ENCODE measurements around the gene ACTL8.

The ACTL8 gene

GRCh38 chr1:17770983-17771382 is 15.8 kb downstream of the ACTL8 start:
- no peak for DNase-seq

DNA sequence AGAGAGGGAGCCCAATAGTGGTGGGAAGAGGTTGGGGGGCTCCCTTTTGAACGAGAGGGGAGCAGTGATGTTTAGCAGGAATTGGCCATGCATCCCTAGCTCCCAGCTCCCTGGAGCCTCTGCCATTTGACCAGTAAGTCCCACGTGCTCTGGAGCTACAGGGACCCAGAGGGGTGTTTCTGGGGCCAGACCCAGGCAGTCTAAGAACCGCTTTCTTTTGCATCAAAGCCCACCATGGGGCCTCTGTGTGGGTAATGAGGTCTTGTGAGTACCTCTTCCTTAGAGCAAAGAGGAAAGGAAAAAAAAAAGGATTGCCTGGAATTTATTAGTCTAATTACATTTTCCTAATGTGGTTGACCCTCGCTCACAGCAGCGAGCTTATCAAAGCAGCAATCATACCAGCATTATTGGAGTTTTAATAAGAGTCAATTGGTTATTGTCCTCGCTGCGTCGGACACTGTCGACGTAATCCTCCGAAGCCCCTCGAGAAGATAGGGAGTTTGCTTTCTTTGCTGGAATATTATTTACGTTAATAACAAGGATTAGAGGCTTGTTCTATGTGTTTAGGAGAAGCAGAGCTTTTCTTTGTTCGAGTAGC is 17.6 kb downstream of the ACTL8 start:
- DNase-seq, result no peak

DNA sequence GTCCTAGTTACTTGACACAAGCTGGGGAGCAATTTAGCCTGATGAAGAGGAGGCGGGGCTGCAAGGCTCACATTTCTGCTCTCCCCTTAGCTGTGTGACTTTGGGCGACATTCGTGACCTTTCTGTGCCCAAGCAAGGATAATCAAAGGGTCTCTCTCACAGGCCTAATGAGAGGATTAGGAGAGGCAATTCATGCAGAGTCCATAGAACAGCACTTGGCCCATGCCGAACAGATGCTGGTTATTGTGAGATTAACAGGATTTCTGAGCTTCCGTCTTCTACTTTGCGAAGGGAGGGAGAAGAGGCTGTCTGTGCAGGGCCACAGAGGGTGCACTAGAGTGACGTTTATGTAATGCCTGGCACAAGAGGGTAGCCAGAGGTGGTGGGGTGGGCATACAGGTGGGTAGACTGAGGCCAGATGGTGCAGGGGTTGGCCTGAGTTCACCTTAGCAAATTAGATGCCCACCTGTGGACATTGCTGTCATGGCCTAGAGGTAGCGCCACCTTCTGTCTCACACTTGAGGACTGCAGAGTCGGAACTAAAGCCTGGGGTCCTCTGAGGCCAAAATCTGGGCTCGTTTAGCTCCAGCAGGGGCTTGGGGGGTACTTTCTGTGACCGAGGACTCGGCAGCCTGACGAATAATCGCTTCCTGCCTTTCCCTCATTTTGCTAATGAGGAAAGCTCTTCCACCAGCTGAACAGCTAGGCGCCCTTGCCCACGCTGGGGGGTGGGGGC is 18.6 kb downstream of the ACTL8 start:
- DNase-seq, result no peak

GRCh38 chr1:17774452-17774851 is 19.3 kb downstream of the ACTL8 start:
- DNase-seq, result no peak

GRCh38 chr1:17775796-17776195 is 20.7 kb downstream of the ACTL8 start:
- no peak for DNase-seq

DNA sequence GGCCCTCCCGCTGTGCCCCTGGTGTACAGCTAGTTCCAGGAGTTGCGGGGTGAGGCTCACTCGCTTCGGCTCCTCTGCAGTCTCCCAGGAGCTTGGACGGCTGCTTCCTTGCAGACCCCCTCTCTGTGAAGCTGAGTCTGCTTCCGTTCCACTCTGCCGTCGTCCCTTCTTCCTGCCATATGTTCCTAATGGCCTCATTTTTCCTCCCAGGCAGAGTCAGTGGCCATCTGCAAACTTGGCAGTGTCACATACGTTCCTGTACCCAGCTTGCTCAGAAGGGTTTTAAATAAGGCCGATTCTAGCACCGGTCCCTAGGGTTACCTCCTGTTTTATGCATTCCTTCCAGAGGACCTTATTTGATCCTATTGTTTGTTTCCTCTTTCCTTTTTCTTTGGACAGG is 21.3 kb downstream of the ACTL8 start:
- DNase-seq, result no peak

- no peak for DNase-seq
Measured at GRCh38 chr1:17777330-17777729, 22.2 kb downstream of the ACTL8 start.

DNA sequence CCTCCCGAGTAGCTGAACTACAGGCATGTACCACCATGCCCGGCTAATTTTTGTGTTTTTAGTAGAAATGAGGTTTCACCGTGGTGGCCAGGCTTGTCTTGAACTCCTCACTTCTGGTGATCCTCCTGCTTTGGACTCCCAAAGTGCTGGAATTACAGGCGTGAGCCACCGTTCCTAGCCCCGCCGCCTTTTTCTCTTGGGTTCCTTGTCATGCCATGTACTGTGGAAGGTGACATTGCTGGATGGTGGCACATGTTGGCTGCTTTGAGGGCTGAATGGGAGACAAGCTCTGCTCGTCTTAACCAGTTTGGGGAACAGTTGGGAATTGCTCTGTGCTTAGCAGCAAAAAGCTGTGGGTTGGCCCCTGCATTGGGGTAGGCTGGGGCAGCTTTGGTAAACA is 22.7 kb downstream of the ACTL8 start:
- no peak for DNase-seq

DNA sequence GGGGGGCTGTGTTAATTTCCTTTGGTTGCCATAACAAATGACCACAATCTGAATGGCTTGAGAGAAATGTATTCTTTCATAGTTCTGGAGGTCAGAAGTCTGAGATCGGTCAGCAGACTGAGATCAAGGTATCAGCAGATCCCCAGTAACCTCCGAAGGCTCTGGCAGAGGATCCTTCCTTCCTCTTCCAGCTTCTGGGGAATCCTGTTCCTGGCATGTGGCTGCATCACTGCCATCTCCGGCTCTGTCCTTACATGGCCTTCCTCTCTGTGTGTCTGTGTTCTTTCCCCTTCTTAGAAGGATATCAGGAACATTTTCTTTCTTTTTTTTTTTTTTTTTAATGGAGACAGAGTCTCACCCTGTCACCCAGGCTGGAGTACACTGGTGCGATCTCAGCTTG is 25.8 kb downstream of the ACTL8 start:
- DNase-seq, result no peak

DNA sequence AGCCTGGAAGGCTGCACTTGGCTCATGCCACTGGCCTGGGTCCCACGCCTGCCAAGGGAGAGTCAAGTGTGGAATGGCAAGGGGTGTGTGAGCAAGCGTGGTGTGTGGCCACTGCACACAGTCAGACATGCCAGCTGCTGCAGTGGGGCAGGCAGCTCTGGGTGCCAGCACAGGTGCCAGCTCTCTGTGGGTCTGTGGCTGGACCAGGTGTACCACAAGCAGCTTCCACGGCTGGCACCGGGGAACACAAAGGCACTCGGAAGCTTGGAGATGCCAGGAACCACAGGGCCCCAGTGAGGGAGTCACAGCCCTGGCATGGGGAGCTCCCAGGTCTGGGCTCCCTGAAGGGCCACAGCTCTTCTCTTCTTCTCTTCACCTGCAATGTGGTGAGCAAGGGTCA is 34.8 kb downstream of the ACTL8 start:
- DNase-seq, result no peak

DNA sequence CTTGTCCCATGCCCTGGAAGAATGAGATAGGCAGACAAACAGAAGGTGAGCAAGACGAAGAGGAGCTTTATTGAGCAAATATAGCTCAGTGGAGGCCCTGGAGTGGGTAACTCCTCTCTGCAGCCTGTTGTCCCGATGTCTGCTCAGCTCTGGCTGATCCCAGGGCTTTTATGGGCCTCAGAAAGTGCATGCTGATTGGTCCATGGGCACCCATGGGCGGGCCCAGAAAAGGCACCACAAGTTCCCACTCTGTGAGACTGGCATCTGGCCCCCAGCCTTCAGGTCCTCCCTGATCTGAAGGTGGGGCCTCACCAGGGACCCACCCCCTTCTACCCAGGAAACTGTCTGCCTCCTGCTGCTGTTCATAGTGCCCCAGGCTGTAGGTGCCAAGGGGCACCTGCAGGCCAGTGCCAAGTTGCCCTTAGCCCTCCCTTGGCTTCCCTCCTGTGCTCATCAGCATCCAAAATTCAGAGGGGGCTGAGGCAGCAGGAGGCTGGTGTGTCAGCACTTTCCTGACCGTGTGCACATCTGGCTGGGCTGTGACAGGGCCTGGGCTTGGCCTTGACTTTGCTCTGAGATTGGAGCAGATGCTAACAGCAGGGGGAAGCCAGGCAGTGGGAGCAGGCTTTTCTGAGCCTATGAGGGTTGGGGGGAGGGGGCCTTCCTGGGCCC is 35.4 kb downstream of the ACTL8 start:
- no peak for DNase-seq

DNA sequence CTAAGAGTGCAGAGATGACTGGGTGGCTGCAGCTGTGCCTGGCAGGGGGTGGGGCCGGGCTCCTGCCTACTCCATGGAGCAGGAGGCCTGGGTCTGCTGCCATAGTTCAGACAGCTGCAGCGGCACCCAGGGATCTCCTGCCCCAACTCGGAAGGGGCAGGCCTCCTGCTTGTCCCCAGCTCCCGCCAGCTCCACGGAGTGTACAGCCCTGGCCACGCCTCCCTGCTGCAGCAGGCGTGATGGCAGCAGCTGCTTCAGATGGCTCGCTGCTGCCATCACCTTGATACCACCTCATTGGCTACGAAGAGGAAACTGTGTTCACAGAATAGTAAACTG is 35.9 kb downstream of the ACTL8 start:
- DNase-seq, result no peak

- DNase-seq, result no peak
Measured at GRCh38 chr1:17791480-17791879, 36.3 kb downstream of the ACTL8 start.

DNA sequence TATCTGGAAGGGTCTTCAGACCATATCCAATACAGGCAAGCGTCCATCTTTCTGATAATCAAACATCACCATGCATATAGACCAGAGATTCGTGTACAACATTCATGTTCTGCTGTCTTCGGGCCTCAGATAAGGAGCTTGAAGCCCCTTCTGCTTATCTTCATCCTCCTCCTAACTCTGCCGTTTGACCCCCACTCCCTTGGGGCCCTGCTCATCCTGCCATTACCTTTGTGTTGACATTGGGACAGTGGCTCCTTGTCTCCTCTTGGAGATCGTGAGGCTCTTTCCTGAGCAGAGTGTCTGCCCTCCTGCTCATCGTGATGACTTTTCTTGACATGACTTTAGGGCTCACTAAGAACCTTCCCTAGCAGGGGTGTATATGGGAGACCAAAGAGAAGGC is 37.3 kb downstream of the ACTL8 start:
- DNase-seq, result no peak

- DNase-seq, result no peak
Measured at GRCh38 chr1:17795081-17795809, 40.1 kb downstream of the ACTL8 start.

DNA sequence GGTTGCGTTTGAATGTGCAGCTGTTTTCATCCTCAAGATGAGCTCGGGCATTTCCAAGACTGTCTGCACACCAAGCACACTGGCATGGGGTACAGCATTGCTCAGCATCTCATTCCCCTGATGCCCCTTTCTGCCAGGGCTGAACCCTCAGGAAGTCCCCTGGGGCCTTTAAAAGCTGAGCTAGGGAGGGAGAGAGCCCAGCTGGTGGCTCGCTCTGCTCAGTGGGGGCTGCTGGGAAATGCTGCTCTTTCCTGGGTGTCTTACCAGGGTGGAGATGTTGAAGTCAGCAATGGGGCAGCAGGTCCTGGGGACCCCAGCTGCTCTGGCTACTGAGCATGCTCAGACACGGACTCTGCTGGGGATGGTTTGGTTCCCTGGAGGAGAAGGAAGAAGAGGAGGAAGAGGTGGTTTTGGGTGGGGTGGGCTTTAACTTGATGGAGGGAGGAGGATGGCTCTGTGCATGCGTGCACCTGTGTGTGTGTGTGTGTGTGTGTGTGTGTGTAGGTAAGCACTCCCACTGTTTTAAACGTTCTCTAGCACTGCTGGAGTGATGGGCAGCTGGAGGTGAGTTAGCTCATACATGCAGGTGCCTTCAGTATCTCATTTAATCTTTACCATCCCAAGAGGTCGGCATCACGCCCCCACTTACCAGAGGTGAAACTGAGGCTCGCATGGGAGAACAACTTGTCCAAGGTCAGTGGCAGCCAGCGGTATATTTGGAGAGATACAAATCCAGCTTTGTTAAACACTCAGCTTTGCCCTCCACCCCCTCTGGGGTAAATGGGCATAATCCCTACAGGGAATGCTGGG is 40.9 kb downstream of the ACTL8 start:
- no peak for DNase-seq

GRCh38 chr1:17797478-17797877 is 42.3 kb downstream of the ACTL8 start:
- DNase-seq, result no peak

DNA sequence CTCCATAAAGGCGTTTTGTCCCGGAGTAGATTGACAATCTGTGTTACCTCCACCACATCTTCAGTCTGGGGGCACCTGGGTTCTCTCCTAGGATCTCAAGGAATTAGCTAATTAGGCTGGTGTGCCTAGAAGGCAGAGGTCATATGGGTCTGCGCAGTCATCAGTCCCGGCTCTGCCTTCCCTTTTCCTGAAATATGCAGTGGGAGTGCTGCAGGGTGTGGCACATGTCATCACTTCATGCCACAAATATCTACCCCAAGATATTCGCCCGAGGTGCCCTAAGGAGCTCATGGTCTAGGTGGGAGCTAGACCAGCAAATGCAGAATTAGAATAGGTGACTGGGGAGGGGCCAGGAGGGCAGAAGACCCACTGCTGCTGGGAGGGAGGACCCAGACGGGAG is 42.9 kb downstream of the ACTL8 start:
- DNase-seq, result no peak

DNA sequence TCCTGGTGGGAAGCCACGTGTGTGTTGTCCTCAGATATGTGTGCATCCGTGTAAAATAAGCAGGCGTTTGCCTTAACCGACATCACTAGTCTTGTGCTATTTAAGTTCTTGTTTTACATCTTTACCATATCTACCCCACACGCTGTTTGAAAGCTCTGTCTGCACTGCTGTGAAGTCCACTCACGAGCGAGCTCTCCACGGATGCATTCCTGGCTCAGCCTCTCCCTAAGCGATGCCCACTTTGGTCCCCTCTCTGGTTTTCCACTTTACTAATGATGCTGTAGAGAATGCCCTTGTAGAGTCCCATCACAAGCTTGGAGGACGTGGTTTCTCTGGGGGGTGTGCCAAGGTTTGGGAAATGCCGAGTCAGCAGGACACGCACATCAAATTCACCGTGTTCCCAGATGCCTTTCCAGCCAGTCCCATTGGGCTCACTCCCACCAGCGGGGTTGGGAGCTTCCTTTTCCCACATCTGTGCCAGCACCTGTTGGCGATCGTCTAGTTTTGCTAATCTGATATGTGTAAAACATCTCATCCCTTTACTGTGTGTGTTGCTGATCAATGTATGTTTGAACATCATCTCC is 43.8 kb downstream of the ACTL8 start:
- no peak for DNase-seq

DNA sequence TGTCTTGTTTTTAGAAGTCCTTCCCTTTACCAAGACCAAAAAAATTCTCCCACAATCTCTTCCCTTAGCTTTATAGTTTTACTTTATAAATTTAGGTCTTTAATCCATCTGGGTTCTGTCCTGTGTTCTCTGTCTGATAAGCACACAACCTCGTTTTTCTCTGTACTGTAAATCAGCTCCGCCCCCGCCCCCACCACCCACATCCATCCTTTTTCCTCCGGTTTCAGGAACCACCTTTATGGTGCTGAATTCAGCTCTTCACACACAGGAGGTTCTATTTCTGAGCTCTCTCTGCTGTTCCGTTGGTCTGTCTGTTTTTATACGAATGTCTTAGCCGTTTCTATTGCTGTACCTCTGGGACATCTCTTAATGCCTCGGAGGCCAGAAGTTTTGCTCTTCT is 44.5 kb downstream of the ACTL8 start:
- no peak for DNase-seq

DNA sequence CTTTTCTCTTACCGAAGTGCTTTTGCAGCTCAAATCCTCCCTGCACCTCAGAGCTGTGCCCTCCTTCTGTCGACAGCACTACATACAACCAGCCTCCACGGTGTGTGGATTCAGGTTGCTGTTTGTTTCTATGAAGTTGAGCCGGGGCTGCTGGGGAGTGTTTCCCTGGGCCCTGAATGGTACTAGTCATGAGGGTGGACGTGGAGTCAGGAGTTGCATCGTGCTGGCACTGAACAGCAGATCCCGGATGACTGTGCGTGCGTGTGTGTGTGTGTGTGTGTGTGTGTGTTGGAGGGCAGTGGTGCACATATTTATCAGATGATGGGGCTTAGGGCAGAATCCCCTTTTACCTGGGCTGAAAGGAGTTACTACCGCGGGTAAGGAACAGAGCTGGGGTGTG is 47.0 kb downstream of the ACTL8 start:
- no peak for DNase-seq

Measured in hypothalamus (tissue), 51 donors.